Inferior parietal cortex (tissue), 1 donor: Measurements from ENCODE around the gene TANGO6.
"Not testable (repeated sequence)": the region's sequence is repeated elsewhere in the genome, so short reads cannot be mapped to it uniquely, and the experiment has no call there.

Source experiments
- DNase-seq: peaks from one replicate; pipeline ENCODE4 v3.0.0-alpha.2; 2016; ENCODE audit errors: extremely low spot score

The TANGO6 gene

GRCh38 chr16:69055008-69055407 is 211.7 kb downstream of the TANGO6 start:
- no peak for DNase-seq

DNA sequence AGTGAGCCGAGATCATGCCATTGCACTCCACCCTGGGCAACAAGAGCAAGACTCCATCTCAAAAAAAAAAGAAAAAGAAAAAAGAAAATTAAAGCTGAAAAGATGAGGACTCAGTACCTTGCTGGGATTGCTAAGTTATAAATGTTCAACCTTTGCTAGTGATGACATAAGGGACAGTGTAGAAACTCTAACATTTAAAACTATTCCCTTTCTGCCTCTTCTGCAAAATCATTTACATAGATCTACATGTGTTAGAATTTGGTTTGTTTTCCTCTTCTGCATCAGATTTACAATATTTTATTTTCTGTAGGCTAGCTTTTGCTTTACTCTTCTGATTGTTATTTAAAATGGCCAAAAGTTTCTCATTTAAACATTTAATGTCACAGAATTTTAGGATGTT is 212.6 kb downstream of the TANGO6 start:
- no peak for DNase-seq

GRCh38 chr16:69056421-69056820 is 213.1 kb downstream of the TANGO6 start:
- no peak for DNase-seq

DNA sequence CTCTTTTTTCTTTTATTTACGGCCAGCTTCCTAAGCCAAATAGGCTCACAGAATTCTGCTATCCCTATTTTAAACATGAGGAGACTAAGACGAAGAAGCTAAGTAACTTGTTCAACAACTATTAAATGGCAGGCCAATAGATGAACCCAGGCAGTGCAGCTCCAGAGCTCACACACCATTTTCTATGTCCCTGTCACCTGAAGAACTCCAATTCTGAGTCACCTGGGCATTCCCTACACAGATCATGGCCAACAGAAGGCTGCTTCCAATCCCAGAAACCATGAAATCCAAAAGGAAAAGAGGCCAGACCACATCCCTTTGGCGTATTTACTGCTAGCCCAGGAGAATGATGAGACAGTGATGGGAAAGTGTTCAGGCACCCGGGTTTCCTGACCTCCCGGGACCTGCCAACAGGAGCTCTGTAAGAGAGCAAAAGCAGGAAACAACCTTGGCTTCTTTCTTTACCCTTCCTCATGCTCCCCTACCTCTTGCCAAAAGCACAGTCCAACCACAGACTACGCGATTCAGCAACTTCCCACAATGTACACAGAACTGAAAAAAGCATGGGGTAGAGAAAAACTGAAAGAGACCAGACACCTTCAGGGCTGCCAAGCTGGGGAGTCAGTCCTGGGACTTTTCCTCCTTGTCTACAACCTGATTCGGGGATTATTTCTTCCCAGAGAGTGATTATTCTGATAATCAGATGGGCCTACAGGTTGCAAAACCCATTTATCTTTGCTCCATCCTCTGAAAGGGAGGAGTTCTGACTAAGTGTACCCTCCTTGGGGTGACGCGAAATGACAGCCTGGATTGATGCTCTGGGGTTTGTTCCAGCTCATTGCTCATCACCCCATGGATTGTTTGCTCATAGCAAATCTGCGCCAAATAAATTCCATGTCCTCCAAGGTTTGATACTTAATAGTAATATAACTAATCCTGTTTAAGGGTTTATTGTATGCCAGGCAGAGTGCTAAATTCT is 214.4 kb downstream of the TANGO6 start:
- DNase-seq = no peak

DNA sequence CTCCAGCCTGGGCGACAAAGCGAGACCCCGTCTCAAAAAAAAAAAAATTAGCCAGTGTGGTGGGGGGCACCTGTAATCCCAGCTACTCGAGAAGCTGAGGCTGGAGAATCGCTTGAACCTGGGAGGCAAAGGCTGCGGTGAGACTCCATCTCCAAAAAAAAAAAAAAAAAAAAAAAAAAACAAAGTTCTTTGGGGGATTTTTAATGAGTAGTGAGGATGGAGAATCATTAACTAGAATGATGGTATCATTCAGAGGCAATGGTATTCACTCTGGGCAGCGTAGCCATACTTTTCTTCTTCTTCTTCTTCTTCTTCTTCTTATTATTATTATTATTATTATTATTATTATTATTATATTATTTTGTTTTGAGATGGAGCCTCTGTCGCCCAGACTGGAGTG is 220.2 kb downstream of the TANGO6 start:
- DNase-seq = not testable (repeated sequence)

GRCh38 chr16:69064124-69064763 is 220.9 kb downstream of the TANGO6 start:
- DNase-seq = no peak

GRCh38 chr16:69064764-69065313 is 221.5 kb downstream of the TANGO6 start:
- peak; percentile 31 for DNase-seq

DNA sequence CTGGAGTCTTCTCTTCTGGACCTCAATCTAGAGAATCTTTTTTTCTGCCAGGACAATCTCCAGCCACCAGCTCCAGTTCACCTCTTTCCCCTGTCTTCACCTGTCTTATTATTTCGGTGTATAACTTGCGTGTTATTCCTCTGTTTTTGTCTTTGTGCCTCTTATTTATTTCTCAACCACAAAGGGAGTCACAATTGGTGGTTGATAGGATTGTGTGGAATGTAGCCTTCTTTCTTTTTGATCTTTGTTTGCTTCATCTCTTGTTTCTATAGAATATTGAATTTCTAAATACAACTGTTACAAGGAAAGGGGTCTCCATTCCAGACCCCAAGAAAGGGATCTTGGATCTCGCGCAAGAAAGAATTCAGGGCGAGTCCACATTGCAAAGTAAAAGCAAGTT is 226.2 kb downstream of the TANGO6 start:
- DNase-seq = no peak

GRCh38 chr16:69071036-69071435 is 227.7 kb downstream of the TANGO6 start:
- DNase-seq = no peak

- DNase-seq = no peak
Observed at GRCh38 chr16:69072640-69072974, 229.3 kb downstream of the TANGO6 start.

DNA sequence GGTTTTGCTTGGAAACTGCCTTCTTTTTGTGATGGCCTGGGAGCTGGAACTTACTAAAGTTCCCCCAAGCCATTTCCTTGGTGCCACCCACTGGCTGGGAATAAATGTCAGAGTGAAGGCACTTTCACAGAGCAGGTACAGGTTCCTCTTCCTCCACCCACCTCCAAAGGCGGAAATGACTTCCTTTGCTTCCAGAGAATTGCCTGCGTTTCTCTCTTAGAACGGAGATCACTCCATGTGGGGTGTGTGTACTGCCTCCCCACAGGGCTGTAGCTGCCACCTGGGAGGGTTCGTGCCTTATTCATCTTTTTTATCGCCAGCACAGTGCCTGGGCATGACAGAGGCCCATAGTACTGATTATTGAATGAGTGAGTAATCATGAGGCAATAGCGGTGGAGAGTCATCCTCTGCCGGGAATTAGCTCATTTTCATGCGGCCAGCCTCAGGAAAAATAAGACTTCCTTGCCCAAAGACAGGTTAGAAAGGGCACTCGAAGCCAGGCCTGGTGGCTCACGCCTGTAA is 229.9 kb downstream of the TANGO6 start:
- no peak for DNase-seq

GRCh38 chr16:69077251-69077650 is 233.9 kb downstream of the TANGO6 start:
- DNase-seq = no peak

DNA sequence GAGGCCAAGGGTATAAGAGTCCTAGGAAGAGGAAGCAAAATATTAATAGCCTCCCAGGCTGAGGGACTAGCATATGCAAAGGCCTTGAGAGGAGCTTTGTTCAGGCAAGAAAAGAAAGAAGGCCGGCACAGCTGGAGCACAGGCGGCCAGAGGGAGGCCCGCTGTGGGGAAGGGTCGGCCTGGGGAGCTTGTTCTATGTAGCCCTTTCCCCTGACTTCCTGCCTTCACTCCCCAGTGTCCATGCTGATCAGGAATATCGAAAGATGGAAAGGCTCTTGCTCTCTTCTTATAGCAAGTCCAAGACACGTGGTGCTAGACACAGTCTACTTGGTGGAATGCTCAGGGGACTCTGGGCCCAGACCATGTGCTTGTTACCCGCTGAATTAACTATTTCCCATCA is 234.7 kb downstream of the TANGO6 start:
- no peak for DNase-seq

- DNase-seq = no peak
Observed at GRCh38 chr16:69079697-69080096, 236.4 kb downstream of the TANGO6 start.

DNA sequence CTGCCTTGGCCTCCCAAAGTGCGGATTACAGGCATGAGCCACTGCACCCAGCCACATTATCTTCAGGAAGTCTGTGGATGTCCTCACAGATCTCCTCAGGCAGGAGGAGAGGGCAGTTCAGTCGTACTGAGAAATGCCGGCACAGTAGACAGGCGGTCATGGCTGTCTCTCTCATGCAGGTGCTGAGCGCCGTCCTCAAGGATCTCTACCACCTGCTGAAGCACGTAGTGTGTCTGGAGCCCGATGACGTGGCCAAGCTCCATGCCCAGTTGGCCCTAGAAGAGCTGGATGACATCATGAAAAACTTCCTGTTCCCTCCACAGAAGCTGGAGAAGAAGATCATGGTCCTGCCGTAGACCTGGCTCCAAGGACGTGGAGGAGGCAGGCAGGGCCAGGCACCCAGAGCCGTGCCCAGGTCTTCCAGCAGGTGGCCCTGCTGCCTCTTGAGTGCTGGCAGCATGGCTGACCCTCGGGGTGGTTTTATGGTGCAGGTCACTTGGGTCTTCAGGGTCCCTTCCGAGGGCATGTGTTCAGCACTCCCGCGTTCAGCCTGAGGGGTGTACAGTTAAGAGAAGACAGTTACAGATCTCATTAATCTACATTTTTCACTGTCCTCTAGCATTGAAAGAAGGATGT is 240.1 kb downstream of the TANGO6 start:
- DNase-seq = no peak

GRCh38 chr16:69084289-69084688 is 241.0 kb downstream of the TANGO6 start:
- DNase-seq = no peak

DNA sequence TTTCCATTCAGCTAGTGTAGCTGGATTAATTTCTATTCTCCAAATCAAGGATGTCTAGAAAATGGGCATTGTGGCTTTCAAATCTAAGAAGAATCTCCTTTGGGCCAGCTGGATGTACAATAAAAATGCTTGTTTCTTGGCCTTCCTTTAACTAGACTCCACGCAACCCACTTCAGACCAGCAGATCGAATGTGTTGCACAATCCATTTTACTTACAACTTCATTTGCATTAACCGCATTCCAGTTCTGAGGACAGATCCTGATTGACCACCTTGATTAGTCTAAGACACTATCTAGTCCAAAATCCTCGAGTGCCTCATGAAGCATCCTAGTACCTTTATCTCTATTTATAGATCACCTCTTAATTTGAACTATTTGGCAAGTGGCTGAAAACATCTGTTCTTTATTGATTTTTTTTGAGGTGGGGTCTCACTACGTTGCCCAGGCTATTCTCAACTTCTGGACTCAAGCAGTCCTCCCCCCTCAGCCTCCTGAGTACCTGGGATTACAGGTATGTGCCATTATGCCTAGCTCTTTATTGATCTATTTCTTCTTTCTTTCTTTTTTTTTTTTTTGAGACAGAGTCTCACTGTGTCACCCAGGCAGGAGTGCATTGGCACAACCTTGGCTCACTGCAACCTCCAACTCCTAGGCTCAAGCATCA is 241.8 kb downstream of the TANGO6 start:
- no peak for DNase-seq

GRCh38 chr16:69087161-69087581 is 243.8 kb downstream of the TANGO6 start:
- no peak for DNase-seq

- no peak for DNase-seq
Observed at GRCh38 chr16:69088684-69089083, 245.4 kb downstream of the TANGO6 start.

- no peak for DNase-seq
Observed at GRCh38 chr16:69089091-69089910, 246.0 kb downstream of the TANGO6 start.

DNA sequence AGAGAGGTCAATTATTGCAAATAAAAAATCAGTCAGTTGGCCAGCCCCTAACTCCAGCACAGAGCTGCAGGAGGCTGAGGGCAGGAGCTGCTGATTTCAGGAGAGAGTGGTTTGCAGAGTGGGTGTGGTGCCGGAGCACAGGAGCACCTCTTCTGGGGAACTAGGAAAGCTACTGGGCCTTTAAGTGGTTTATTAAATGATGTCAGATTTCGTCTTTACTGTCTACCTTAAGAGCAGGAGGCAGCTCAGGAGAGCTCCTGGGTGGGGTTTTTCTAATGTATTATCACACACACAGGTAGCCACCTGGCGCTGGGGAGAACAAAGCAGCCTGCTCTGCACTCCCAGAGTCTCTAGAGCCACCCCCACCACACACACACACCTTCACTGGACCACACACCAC is 250.6 kb downstream of the TANGO6 start:
- DNase-seq = no peak
